ENCODE measurements around the gene CCDC50.

DNA sequence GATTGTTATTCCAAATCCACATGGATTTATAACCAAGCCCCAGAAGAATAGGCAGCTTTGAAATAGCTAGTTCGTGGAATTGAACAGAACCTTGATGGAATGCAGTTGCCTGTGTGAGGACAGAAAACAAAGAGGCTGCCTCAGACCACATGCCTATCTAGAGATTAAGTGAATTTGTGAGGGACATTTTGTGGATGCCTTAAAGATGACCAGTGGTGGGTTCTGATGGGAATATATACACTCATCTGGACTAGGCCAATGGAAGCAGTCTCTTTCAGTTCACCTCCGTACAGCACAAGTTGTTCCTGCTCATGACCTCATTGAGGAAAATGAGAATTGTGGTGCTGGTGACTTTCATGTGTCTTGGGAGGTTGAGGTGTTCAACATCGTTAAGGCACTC is 68.6 kb downstream of the CCDC50 start:
- TF ChIP-seq, protein P1, sequence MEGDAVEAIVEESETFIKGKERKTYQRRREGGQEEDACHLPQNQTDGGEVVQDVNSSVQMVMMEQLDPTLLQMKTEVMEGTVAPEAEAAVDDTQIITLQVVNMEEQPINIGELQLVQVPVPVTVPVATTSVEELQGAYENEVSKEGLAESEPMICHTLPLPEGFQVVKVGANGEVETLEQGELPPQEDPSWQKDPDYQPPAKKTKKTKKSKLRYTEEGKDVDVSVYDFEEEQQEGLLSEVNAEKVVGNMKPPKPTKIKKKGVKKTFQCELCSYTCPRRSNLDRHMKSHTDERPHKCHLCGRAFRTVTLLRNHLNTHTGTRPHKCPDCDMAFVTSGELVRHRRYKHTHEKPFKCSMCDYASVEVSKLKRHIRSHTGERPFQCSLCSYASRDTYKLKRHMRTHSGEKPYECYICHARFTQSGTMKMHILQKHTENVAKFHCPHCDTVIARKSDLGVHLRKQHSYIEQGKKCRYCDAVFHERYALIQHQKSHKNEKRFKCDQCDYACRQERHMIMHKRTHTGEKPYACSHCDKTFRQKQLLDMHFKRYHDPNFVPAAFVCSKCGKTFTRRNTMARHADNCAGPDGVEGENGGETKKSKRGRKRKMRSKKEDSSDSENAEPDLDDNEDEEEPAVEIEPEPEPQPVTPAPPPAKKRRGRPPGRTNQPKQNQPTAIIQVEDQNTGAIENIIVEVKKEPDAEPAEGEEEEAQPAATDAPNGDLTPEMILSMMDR (conservative IDR thresholded peaks at IDR 0.05; ENCODE audit: low read depth, low read length) = no peak
- TF ChIP-seq EZH2 (IDR thresholded peaks at IDR 0.05; ENCODE audit: low read length, unreplicated experiment) = no peak
